ENCODE measurements around the gene CCDC3. TPM values are rescaled to one million over a fixed set of nuclear protein-coding genes. Genes with fewer than 3 reads are reported as not detected.
A peak's percentile ranks its signal among the peaks of the same experiment; 100 is the strongest.

Gene CCDC3
- total RNA-seq, 1 donor from 2014 or later = 10.2 TPM

- intact Hi-C loops (cut with DNase I) = no loop called here
- no peak for DNase-seq
Measured at GRCh38 chr10:13006037-13006436, 4.5 kb upstream of the CCDC3 start.

GRCh38 chr10:13003759-13004158, 2.2 kb upstream of the CCDC3 start:
- Histone ChIP-seq H3K27ac (no peak overlapping the region), H3K9me3 (no peaks in the 10 kb centered on the region), H3K4me1 (no peaks in the 10 kb centered on the region), H3K27me3 (peaks cover 25% of the 10 kb centered on the region), H3K4me3 (no peak overlapping the region), H3K36me3 (no peaks in the 10 kb centered on the region)
- ATAC-seq = no peak
- intact Hi-C loops (cut with DNase I) = no loop called here
- no peak for DNase-seq
- no peak for TF ChIP-seq CTCF (IDR thresholded peaks at IDR 0.05)

More at GRCh38 chr10:13006037-13006436, 4.5 kb upstream of the CCDC3 start:
- TF ChIP-seq CTCF (IDR thresholded peaks at IDR 0.05) = no peak
- no peak overlapping the region for H3K4me3 ChIP-seq
- H3K36me3 ChIP-seq = no peaks in the 10 kb centered on the region
- H3K9me3 ChIP-seq = no peaks in the 10 kb centered on the region
- ATAC-seq = no peak
- peaks cover 17% of the 10 kb centered on the region for H3K27me3 ChIP-seq
- H3K4me1 ChIP-seq = no peaks in the 10 kb centered on the region
- H3K27ac ChIP-seq = no peak overlapping the region

GRCh38 chr10:13003004-13003403, 1.5 kb upstream of the CCDC3 start:
- H3K9me3 ChIP-seq = no peaks in the 10 kb centered on the region
- H3K4me3 ChIP-seq = no peak overlapping the region
- H3K4me1 ChIP-seq = no peaks in the 10 kb centered on the region
- H3K27me3 ChIP-seq = peaks cover 25% of the 10 kb centered on the region
- ATAC-seq = no peak
- no peak for DNase-seq
- H3K36me3 ChIP-seq = no peaks in the 10 kb centered on the region
- TF ChIP-seq CTCF (IDR thresholded peaks at IDR 0.05) = no peak
- intact Hi-C loops (cut with DNase I) = no loop called here
- H3K27ac ChIP-seq = no peak overlapping the region

GRCh38 chr10:13001887-13002212, 337 bp upstream of the CCDC3 start:
- DNase-seq (no peak), ATAC-seq (no peak)
- Histone ChIP-seq H3K27me3 (peaks cover 25% of the 10 kb centered on the region), H3K4me3 (peak overlapping the region; percentile 42), H3K9me3 (no peaks in the 10 kb centered on the region), H3K36me3 (no peaks in the 10 kb centered on the region), H3K27ac (no peak overlapping the region), H3K4me1 (no peaks in the 10 kb centered on the region)
- intact Hi-C loops (cut with DNase I) = no loop called here
- no peak for TF ChIP-seq CTCF (IDR thresholded peaks at IDR 0.05)

- H3K36me3 ChIP-seq = no peaks in the 10 kb centered on the region
- DNase-seq = no peak
- H3K4me1 ChIP-seq = no peaks in the 10 kb centered on the region
- intact Hi-C loops (cut with DNase I) = no loop called here
- peaks cover 25% of the 10 kb centered on the region for H3K27me3 ChIP-seq
- no peak for ATAC-seq
- H3K27ac ChIP-seq = no peak overlapping the region
- no peaks in the 10 kb centered on the region for H3K9me3 ChIP-seq
- no peak for TF ChIP-seq CTCF (IDR thresholded peaks at IDR 0.05)
- peak overlapping the region; percentile 42 for H3K4me3 ChIP-seq
Measured at GRCh38 chr10:13000431-13000830, 1.1 kb downstream of the CCDC3 start.

- no peak overlapping the region for H3K27ac ChIP-seq
- peaks cover 25% of the 10 kb centered on the region for H3K27me3 ChIP-seq
- no peak for ATAC-seq
- H3K4me3 ChIP-seq = no peak overlapping the region
- no peak for TF ChIP-seq CTCF (IDR thresholded peaks at IDR 0.05)
- DNase-seq = no peak
- intact Hi-C loops (cut with DNase I) = no loop called here
- H3K36me3 ChIP-seq = no peaks in the 10 kb centered on the region
- H3K4me1 ChIP-seq = no peaks in the 10 kb centered on the region
- H3K9me3 ChIP-seq = no peaks in the 10 kb centered on the region
Measured at GRCh38 chr10:12999849-13000248, 1.7 kb downstream of the CCDC3 start.

Measured in upper lobe of right lung (tissue), 1 donor.